Stimulated activated CD4-positive, alpha-beta T cell treated with anti-CD3 and anti-CD28 coated beads, Interleukin-1b, Interleukin-23, amount 100 ng/mL, for 4 hours (primary cell): Measurements from ENCODE around the gene AMFR.
A peak's percentile ranks its signal among the peaks of the same experiment; 100 is the strongest.

ENCODE experiments used
- DNase-seq, 2 donors: peaks; one replicate each; pipeline ENCODE4 v3.0.0-alpha.2; 2020; ENCODE audit warnings: low read depth in 2 of 2

The AMFR gene

DNA sequence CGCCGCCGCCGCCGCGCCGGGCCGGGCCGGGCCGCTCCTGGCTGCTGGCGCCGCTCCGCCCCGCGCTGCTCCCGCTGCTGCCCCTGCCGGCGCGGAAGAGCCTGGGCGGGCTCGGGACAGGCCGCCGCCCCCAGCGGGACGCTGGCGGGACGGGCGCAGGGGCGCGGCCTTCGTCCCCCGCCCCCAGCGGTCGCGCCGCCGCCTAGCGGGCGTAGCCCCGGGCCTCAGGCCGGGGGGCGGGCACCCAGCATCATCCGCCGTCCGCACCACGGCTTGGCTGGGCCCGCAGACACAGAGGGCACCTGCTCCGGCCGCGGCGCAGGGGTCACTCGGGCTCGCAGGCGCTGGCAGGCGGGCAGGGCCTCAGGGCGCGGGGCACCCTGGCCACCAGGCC, at the start of gene AMFR:
AMFR (minus strand) TSS at position 107 of the 394 bp plus-strand sequence. CDS start 218 bp downstream, outside the sequence.
- DNase-seq = peak; percentile 31 to 64

DNA sequence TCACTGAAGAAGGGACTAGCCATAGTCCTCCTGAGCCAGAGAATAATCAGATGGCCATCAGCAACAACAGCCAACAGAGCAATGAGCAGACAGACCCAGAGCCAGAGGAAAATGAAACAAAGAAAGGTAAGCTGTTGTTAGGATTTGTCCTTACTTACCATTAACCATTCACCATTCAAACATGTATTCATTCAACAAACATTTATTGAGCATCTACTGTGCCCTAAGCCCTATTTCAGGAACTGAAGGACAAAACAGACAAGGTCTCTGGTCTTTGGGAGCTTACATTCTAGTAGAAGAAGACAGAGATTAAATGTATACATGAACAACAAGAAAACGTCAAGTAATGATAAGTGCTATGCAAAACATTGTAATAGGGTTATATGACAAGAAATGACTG, 45.3 kb upstream of the AMFR start:
- no peak for DNase-seq

DNA sequence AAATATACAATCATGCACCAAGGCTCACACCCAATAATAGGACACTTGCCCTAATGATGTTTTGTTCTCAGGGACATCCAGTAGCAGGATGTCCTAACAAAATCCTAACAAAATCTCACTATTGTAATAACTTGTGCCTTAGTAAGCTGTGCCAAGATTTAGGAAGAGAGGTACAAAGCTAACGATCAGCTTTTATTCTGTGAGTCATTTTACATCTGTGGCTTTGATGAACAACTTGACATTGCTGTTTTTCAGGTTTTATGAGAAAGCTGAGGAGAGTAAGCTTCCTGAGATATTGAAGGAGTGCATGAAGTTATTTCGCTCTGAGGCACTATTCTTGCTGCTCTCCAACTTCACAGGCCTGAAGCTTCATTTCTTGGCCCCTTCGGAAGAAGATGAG, 44.9 kb upstream of the AMFR start:
- DNase-seq = no peak

DNA sequence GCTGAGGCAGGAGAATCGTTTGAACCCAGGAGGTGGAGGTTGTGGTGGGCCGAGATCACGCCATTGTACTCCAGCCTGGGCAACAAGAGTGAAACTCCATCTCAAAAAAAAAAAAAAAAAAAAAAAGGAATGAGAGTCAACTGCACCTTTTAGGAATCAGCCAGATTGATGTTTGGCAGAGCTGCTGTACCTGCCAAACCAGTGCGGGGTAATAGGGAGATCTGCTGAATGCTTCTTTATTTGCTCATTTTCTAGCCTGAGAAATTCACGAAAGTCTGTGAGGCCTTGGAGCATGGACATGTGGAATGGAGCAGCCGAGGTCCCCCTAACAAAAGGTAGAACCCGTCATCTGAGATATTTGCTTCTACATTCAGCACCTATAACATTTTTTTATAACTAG, 44.4 kb upstream of the AMFR start:
- DNase-seq = no peak

DNA sequence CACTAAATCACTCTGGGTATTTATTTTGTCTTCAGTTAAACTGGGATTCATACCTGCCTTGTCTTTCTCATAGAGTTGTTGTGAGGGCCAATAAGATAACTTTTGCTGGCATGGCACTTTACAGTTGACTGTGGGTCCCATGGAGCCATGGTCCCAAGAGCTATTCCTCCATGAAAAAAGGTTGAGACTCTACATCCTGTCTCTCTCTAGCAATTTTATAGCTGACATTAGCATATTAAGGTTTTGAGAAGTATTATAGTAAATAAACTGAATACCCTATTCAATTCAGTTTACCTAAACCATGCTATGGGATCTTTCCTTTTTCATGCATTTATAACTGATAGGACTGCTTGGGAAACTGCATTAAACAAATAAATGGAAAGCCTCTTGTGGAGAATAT, 43.5 kb upstream of the AMFR start:
- no peak for DNase-seq

DNA sequence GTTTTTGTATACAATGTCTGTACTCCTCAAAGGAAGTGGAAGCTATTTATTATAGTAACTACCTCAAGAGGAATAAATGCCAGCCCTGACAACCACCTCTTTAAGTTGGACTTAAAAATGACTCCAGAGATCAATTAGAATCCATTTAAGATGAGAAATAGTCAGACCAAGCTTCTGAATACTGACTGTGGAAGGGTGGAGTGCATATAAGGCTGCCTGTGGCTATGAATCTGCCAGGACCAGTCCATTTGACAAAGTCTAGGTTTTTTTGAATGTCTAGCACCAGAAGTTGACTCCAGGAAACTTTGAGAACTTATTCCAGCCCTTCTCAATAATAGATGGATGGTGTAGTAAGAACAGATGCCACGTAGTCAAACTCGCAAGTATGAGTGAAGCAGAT, 41.0 kb upstream of the AMFR start:
- no peak for DNase-seq

GRCh38 chr16:56463153-56463552, 37.8 kb upstream of the AMFR start:
- no peak for DNase-seq

- no peak for DNase-seq
Measured at GRCh38 chr16:56462064-56462796, 36.9 kb upstream of the AMFR start.

- DNase-seq = no peak
Measured at GRCh38 chr16:56460101-56460500, 34.8 kb upstream of the AMFR start.

DNA sequence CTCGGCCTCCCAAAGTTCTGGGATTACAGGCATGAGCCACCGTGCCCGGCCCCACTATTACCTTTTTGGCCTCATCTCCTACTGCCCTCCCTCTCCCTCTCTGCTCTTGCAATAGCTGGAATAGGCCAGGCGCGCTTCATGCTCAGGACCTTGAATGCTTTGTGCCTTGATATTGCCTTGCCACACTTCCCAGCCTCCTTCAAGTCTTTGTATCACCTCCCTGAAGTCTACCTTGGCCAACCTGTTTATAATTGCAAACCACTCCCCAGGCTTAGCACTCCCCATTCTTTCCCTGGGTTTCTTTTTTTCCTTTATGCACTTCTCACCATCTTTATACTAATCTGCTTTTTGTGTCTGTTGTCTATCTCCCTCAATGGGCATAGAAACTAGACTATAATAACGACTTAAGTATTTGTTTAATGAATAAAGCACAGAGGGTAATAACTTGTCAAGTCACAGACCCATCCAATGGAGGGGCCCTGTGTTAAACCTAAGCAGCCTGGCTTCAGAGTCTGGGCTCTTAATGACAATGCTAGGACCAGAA, 32.7 kb upstream of the AMFR start:
- no peak for DNase-seq

GRCh38 chr16:56451753-56452689, 26.7 kb upstream of the AMFR start:
- DNase-seq = no peak

DNA sequence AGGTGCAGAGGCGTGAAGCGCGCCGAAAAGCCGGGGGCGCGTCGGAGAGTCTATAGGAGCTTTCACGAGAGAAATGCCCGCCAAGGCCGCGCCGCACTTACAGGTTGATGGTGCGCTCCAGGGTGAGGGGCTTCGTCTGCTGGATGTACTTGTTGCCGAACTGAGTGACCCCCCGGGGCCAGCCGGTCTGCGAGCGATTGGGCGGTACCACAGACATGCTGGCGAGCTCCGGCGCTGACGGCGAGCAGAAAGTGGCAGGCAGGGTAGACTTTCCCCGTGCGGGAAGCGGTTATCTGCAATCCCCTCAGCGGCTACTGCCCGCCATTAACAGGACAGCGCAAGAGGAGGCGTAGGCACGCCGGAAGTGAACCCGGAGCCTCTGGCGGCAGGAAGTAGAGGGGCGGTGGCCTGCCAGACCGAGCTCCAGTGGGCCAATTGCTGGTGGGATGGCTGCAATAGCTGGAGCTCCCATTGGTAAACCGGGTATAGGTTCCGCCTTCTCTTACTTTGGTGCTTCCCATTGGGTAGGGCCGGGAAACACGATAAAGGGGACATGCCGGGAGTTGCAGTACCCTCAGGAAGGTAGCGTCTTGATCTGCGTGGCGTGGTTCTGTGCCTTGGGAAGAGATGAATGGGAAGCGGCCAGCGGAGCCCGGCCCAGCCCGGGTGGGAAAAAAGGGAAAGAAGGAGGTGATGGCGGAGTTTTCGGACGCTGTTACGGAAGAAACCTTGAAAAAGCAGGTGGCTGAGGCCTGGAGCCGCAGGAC, 25.8 kb upstream of the AMFR start, which contains the start of the genes NUDT21 and OGFOD1:
NUDT21 (minus strand) TSS at position 347 of the 767 bp plus-strand sequence; CDS start at position 217, 130 bp downstream.
OGFOD1 (plus strand) TSS at position 569 of the 767 bp plus-strand sequence; CDS start at position 628, 59 bp downstream.
- peak; percentile 75 to 83 for DNase-seq

DNA sequence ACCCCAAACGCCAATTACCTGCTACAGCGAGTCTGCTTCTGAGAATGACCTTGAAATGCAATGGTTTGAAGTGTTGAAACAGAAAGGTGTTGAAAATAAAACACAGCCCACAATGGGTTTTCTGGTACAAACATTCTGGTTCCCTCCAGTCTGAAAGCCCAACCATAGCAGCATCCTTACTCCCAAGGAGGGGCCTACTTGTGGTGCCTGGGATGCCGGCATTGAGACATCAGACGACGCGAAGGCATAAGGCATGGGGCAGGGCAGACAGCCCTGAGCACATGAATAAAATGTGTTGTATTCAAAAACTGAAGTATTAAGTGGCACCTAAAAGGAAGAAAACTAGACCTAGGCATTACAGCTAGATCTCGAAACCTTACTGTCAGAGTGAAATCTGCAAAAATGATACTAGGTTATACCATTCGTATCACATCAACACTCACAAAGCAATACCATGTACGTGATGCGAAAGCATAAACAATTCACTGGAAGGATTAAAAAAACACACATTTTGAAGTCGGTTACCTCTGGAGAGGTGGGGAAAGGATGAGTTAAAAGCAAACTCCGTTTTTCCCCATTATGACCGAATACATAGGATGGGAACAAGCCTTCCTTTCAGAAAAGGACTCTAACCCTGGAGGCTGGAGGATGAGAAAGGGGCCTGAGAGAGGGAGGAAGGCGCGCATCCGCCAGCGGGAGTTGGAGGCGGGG, 25.1 kb upstream of the AMFR start:
- DNase-seq = no peak

DNA sequence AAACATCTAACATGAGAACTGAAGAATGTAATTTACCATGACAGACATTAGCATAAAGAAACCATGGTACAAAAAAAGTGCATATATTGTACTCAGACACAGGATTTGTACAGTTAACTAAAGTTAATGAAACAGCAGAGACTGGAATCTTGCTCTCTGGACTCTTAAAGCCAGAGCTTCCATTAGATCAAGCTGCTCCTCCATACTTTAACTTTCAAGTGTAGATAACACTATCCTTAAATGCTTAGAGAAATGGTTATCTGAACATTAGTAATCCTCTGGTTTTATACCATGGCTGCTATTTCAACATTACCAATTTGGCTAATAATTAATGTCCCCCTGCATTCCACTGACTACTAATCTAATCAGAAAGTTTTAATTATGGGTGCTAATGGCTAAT, 22.7 kb upstream of the AMFR start:
- DNase-seq = no peak

DNA sequence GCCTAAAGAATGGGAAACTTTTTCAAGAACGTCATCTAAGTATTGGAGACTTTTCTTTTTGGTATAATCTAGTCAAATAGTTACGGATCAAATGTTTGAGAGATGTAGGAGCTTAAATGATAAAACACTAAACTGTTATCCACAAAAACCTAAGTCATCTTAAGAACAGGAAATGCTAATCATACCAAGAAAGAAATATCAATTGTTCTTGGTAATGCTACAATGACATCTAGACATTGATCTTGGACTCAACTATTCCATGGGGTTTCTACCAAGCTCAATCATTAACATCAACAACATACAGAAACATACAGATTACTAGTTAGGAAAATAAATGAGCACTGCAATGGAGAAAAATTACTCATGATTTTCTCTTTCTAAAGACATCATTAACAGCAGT, 21.9 kb upstream of the AMFR start:
- no peak for DNase-seq

DNA sequence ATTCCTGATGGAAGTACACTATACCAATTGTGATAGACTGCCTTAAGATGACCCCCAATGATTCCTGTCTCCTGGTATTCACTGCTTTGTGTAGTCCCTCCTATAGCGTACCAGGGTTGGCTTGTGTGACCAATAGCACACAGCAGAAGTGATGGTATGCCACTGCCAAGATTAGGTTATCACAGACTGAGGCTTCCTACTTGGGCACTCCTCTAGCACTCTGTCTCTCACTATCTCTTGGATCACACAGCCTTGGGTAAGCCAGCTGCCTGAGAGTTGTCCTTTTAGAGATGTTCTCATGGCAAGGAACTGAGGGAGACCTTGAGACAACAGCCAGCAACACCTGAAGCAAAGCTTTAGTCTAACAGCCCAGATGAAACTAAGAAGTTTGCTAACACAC, 12.7 kb upstream of the AMFR start:
- DNase-seq = no peak

- DNase-seq = no peak
Measured at GRCh38 chr16:56436258-56436657, 10.9 kb upstream of the AMFR start.

GRCh38 chr16:56428091-56428490, 2.7 kb upstream of the AMFR start:
- DNase-seq = no peak

GRCh38 chr16:56426585-56426984, 1.2 kb upstream of the AMFR start:
- DNase-seq = no peak

- DNase-seq = peak; percentile 34 to 37
Measured at GRCh38 chr16:56424791-56425438, 430 bp downstream of the AMFR start.

DNA sequence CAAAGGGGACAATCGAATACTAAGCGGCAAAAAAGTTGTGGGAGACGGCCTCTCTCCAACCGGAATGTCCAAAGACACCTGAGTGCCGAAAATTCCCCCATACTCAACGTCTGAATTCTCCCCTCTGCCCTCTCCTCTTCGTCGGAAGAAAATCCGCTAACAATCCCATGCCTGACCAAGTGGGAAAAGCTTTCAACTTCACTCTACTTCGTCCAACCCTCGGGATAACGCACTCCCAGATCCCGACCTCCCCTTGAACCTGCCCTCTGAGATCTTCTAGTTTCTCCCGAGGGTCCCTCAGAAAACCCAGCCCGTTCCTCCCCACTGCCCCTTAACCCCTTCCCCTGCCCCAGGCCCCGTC, 961 bp downstream of the AMFR start:
- no peak for DNase-seq
